Measurements from ENCODE around the gene CKLF.
"Not testable (repeated sequence)": the region's sequence is repeated elsewhere in the genome, so short reads cannot be mapped to it uniquely, and the experiment has no call there.

The CKLF gene

GRCh38 chr16:66562986-66563385, 10.6 kb downstream of the CKLF start:
- FAIRE-seq (peak; percentile 17), DNase-seq (ENCODE audit: insufficient read length) (no peak)
- TF ChIP-seq POLR2A (IDR thresholded peaks at IDR 0.05; ENCODE audit: low read depth, low read length) = no peak
- TF ChIP-seq TAF1 (IDR thresholded peaks at IDR 0.05; ENCODE audit: borderline replicate concordance, low read depth, low read length) = no peak
- no peak for TF ChIP-seq POLR2AphosphoS5 (IDR thresholded peaks at IDR 0.05; ENCODE audit: low read depth, low read length)

- FAIRE-seq (no peak), DNase-seq (ENCODE audit: insufficient read length) (no peak)
- no peak for TF ChIP-seq POLR2AphosphoS5 (IDR thresholded peaks at IDR 0.05; ENCODE audit: low read depth, low read length)
- no peak for TF ChIP-seq TAF1 (IDR thresholded peaks at IDR 0.05; ENCODE audit: borderline replicate concordance, low read depth, low read length)
- no peak for TF ChIP-seq POLR2A (IDR thresholded peaks at IDR 0.05; ENCODE audit: low read depth, low read length)
Observed at GRCh38 chr16:66563574-66564334, 11.4 kb downstream of the CKLF start.

- TF ChIP-seq POLR2AphosphoS5 (IDR thresholded peaks at IDR 0.05; ENCODE audit: low read depth, low read length) = no peak
- no peak for TF ChIP-seq TAF1 (IDR thresholded peaks at IDR 0.05; ENCODE audit: borderline replicate concordance, low read depth, low read length)
- no peak for TF ChIP-seq POLR2A (IDR thresholded peaks at IDR 0.05; ENCODE audit: low read depth, low read length)
Observed at GRCh38 chr16:66566051-66566901, 13.9 kb downstream of the CKLF start, which contains the start of gene CMTM1. Gene CMTM1 (plus strand): TSS chr16:66566439. CDS start chr16:66566514, 75 bp downstream.

DNA sequence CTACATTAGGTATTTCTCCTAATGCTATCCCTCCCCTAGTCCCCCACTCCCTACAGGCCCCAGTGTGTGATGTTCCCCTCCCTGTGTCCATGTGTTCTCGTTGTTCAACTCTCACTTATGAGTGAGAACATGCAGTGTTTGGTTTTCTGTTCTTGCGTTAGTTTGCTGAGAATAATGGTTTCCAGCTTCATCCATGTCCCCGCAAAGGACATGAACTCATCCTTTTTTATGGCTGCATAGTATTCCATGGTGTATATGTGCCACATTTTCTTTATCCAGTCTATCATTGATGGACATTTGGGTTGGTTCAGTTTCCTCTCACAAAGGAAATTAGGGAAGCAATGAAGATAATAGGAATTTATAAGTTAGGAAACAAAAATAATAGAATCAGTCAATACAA, 14.9 kb downstream of the CKLF start:
- not testable (repeated sequence) for DNase-seq (ENCODE audit: insufficient read length); FAIRE-seq

More at GRCh38 chr16:66566051-66566901, 13.9 kb downstream of the CKLF start, which contains the start of gene CMTM1:
- FAIRE-seq (no peak), DNase-seq (ENCODE audit: insufficient read length) (no peak)

DNA sequence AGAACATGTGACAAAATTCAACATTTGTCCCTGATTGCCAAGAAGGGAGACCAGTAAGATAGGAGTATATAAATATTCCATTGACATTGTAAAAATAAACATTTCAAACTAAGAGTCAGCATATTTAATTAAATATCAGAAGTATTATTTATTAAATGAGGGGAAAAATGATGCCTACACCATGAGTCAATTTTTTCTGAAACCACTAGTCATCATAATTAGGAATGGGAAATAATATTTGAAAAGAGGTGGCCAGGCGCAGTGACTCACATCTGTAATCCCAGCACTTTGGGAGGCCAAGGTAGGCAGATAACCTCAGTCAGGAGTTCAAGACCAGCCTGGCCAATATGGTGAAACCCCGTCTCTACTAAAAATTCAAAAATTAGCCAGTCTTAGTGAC, 16.0 kb downstream of the CKLF start:
- TF ChIP-seq POLR2A (IDR thresholded peaks at IDR 0.05; ENCODE audit: low read depth, low read length) (no peak), TAF1 (IDR thresholded peaks at IDR 0.05; ENCODE audit: borderline replicate concordance, low read depth, low read length) (no peak), POLR2AphosphoS5 (IDR thresholded peaks at IDR 0.05; ENCODE audit: low read depth, low read length) (no peak)
- DNase-seq (ENCODE audit: insufficient read length) = no peak
- no peak for FAIRE-seq

- no peak for FAIRE-seq
Observed at GRCh38 chr16:66569131-66569530, 16.8 kb downstream of the CKLF start.

DNA sequence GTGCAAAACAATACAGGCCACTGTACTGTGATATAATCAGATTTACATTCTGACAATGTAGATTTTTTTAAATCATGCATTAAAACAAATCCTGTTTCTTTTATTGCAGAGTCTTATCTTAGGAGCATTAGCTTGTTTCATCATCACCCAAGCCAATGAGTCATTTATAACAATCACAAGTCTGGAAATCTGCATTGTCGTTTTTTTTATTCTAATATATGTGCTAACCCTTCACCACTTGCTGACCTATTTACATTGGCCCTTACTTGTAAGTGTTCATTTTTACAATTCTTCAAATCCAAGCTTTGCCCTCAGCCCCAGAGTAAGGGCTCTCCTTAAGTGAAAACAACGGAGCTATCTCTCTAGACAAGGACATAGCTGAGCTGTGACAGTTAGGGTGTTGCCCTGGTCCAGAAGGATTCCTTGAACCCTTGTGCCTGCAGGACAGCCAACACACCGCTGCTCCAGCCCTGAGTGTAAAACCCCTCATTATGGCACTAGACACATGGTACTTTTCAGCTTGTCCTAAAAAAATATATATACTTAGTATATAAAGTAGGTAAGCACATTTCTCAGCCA, 17.5 kb downstream of the CKLF start:
- DNase-seq (ENCODE audit: insufficient read length) = no peak
- FAIRE-seq = no peak

More at GRCh38 chr16:66569131-66569530, 16.8 kb downstream of the CKLF start:
- no peak for TF ChIP-seq TAF1 (IDR thresholded peaks at IDR 0.05; ENCODE audit: borderline replicate concordance, low read depth, low read length)
- no peak for TF ChIP-seq POLR2AphosphoS5 (IDR thresholded peaks at IDR 0.05; ENCODE audit: low read depth, low read length)
- no peak for TF ChIP-seq POLR2A (IDR thresholded peaks at IDR 0.05; ENCODE audit: low read depth, low read length)
- no peak for DNase-seq (ENCODE audit: insufficient read length)

DNA sequence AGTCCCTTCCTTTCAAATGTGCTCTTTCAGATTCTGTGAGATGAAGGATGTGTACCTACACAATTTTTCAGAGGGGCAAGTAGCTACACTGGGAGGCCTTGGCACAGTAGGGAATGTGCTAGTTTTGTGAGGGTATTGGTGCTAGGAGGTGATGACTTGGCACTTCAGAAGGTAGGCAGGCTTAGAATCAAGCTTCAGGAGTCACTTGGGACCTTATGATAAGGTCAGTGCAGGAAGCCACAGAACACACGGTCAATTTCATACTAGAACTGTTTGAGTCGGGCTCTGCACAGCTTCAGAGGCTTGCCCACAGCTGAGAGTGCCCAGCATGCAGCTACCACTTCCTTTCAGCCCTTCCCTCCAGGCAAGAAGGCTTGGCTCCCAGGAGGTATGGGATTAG, 20.0 kb downstream of the CKLF start:
- FAIRE-seq = no peak
- TF ChIP-seq POLR2AphosphoS5 (IDR thresholded peaks at IDR 0.05; ENCODE audit: low read depth, low read length) = no peak
- no peak for TF ChIP-seq POLR2A (IDR thresholded peaks at IDR 0.05; ENCODE audit: low read depth, low read length)
- TF ChIP-seq TAF1 (IDR thresholded peaks at IDR 0.05; ENCODE audit: borderline replicate concordance, low read depth, low read length) = no peak
- no peak for DNase-seq (ENCODE audit: insufficient read length)

More for the DNA sequence above, 17.5 kb downstream of the CKLF start:
- no peak for TF ChIP-seq POLR2A (IDR thresholded peaks at IDR 0.05; ENCODE audit: low read depth, low read length)
- TF ChIP-seq POLR2AphosphoS5 (IDR thresholded peaks at IDR 0.05; ENCODE audit: low read depth, low read length) = no peak
- no peak for TF ChIP-seq TAF1 (IDR thresholded peaks at IDR 0.05; ENCODE audit: borderline replicate concordance, low read depth, low read length)

DNA sequence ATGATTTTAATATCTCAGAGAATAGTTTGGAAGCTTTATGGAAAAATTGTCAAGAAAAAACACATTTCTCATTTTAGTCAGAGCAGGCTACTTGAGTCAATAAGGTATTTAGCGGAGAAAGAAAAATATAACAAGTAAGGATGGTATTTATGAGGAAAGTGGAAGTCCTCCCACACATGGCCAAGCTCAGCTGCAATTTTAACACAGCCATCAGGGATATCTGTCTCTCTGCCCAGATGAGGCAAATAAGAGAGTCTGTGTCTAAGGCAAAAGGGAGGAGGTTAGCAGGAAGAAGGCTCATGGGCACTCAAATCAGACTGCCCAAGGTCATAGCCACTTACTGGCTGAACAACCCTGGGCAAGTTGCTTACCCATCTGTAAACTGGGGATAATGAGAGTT, 21.7 kb downstream of the CKLF start:
- no peak for FAIRE-seq
- TF ChIP-seq TAF1 (IDR thresholded peaks at IDR 0.05; ENCODE audit: borderline replicate concordance, low read depth, low read length) (no peak), POLR2A (IDR thresholded peaks at IDR 0.05; ENCODE audit: low read depth, low read length) (no peak), POLR2AphosphoS5 (IDR thresholded peaks at IDR 0.05; ENCODE audit: low read depth, low read length) (no peak)
- no peak for DNase-seq (ENCODE audit: insufficient read length)

DNA sequence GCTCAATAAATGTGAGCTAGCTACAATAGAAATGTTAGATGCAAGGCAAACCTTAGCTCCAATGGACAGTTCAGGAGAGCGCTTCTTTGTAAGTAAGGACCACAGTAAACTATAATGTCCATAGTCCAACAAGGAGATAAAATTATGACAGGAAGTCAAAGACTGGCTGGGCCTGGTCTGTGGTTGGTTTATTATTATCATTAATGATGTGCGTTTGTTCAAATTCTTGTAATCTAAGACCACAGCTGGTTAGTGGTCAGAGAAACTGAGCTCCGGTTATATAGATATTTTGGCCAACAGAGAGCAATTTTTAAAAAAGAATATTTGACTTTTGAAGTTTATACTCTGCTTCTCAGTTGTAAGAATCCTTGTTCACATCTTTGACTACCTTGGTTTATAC, 22.2 kb downstream of the CKLF start:
- no peak for FAIRE-seq
- DNase-seq (ENCODE audit: insufficient read length) = no peak
- TF ChIP-seq TAF1 (IDR thresholded peaks at IDR 0.05; ENCODE audit: borderline replicate concordance, low read depth, low read length) (no peak), POLR2AphosphoS5 (IDR thresholded peaks at IDR 0.05; ENCODE audit: low read depth, low read length) (no peak), POLR2A (IDR thresholded peaks at IDR 0.05; ENCODE audit: low read depth, low read length) (no peak)

GRCh38 chr16:66575060-66575459, 22.7 kb downstream of the CKLF start:
- FAIRE-seq = no peak
- TF ChIP-seq POLR2AphosphoS5 (IDR thresholded peaks at IDR 0.05; ENCODE audit: low read depth, low read length) (no peak), POLR2A (IDR thresholded peaks at IDR 0.05; ENCODE audit: low read depth, low read length) (no peak), TAF1 (IDR thresholded peaks at IDR 0.05; ENCODE audit: borderline replicate concordance, low read depth, low read length) (no peak)
- no peak for DNase-seq (ENCODE audit: insufficient read length)
